Sigmoid colon (tissue), 4 donors: ENCODE measurements around the gene RPGRIP1L.

Experiments used
- EP300 ChIP-seq, 4 donors: sonication (generic); formaldehyde crosslinking; IDR thresholded peaks; one replicate each; pipeline ENCODE4 v1.6.1; 2017; ENCODE audit warnings: antibody characterized with exemption in 4 of 4
- POLR2A ChIP-seq, 2 donors: fragments of 450-650 bp; IDR thresholded peaks; one replicate each; pipeline ENCODE4 v1.6.1; 2016; ENCODE audit warnings: antibody characterized with exemption in 2 of 2, mild to moderate bottlenecking in 2 of 2, moderate library complexity in 2 of 2
- POLR2AphosphoS5 ChIP-seq, 4 donors: sonication (generic); formaldehyde crosslinking; IDR thresholded peaks; one replicate each; pipeline ENCODE4 v1.6.1; 2017; ENCODE audit warnings: antibody characterized with exemption in 4 of 4
- TF ChIP-seq, protein P1 (sequence below), 4 experiments: fragments of 450-650 bp in 3 of 4; fragments of 200-600 bp in 1 of 4; IDR thresholded peaks; one replicate each; pipeline ENCODE4 v1.5.1; 2016 to 2019; ENCODE audit warnings: antibody characterized with exemption in 4 of 4, mild to moderate bottlenecking in 3 of 4, moderate library complexity in 2 of 4

DNA sequence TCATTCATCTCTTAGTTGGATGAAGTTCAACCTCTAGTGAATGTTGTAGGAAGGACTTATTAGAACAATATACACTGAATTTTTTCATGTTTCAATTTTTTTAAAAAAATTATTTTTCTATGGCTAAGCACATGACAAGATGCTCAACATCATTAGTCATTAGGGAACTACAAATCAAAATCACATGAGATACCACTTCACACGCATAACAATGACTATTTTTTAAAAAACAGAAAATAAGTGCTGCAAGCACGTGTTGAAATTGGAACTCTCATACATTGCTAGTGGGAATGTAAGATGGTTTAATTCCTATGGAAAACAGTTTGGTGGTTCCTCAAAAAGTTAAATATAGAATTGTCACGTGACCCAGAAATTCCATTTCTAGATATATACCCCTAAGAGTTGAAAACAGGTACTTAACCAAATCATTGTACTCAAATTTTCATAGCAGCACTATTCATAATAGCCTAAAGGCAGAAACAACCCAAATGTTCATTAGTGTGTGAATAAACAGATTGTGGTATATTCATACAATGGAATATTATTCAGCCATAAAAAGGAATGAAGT is 115.5 kb downstream of the RPGRIP1L start:
- TF ChIP-seq, protein P1, sequence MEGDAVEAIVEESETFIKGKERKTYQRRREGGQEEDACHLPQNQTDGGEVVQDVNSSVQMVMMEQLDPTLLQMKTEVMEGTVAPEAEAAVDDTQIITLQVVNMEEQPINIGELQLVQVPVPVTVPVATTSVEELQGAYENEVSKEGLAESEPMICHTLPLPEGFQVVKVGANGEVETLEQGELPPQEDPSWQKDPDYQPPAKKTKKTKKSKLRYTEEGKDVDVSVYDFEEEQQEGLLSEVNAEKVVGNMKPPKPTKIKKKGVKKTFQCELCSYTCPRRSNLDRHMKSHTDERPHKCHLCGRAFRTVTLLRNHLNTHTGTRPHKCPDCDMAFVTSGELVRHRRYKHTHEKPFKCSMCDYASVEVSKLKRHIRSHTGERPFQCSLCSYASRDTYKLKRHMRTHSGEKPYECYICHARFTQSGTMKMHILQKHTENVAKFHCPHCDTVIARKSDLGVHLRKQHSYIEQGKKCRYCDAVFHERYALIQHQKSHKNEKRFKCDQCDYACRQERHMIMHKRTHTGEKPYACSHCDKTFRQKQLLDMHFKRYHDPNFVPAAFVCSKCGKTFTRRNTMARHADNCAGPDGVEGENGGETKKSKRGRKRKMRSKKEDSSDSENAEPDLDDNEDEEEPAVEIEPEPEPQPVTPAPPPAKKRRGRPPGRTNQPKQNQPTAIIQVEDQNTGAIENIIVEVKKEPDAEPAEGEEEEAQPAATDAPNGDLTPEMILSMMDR (IDR thresholded peaks at IDR 0.05), result no peak
- TF ChIP-seq POLR2A (IDR thresholded peaks at IDR 0.05) (no peak), POLR2AphosphoS5 (IDR thresholded peaks at IDR 0.05) (no peak), EP300 (IDR thresholded peaks at IDR 0.05) (no peak)
